Gastroesophageal sphincter (tissue), 4 donors: Measurements from ENCODE around the gene OR51I1. TPM values are rescaled to one million over a fixed set of nuclear protein-coding genes. Genes with fewer than 3 reads are reported as not detected.

Experiments
- ATAC-seq: fragments of 150-250 bp; one replicate; pipeline ENCODE4 v1.9.1; 2016; ENCODE audit warnings: mild to moderate bottlenecking, moderate library complexity
- H3K27ac ChIP-seq, 4 donors: fragments of 200-600 bp; sonication (generic) in 3 of 4; 1 replicate in 3 of 4; 2 replicates in 1 of 4; pipeline ENCODE4 v1.5.1; 2016 to 2019
- H3K27me3 ChIP-seq: fragments of 200-600 bp; sonication (generic); one replicate; pipeline ENCODE4 v1.5.1; 2019
- H3K36me3 ChIP-seq, 2 donors: fragments of 200-600 bp; sonication (generic); one replicate each; pipeline ENCODE4 v1.5.1; 2019; ENCODE audit warnings: control low read depth in 1 of 2
- H3K4me1 ChIP-seq, 3 donors: fragments of 200-600 bp; sonication (generic); 1 replicate in 2 of 3; 2 replicates in 1 of 3; pipeline ENCODE4 v1.5.1; 2016 to 2019; ENCODE audit warnings: control low read depth in 2 of 3
- H3K4me3 ChIP-seq, 2 donors: fragments of 200-600 bp; sonication (generic); one replicate each; pipeline ENCODE4 v1.5.1; 2019; ENCODE audit warnings: mild to moderate bottlenecking in 1 of 2, moderate library complexity in 1 of 2
- H3K9me3 ChIP-seq, 3 donors: fragments of 200-600 bp; sonication (generic); one replicate each; pipeline ENCODE4 v1.5.1; 2017 to 2019; ENCODE audit warnings: control low read depth in 2 of 3
- CTCF ChIP-seq, 4 experiments: fragments of 200-600 bp in 2 of 4; fragments of 450-650 bp in 2 of 4; sonication (generic) in 1 of 4; IDR thresholded peaks; one replicate each; pipeline ENCODE4 v1.5.1; 2017 to 2019; ENCODE audit warnings: antibody characterized with exemption in 4 of 4, mild to moderate bottlenecking in 2 of 4, moderate library complexity in 2 of 4
- EP300 ChIP-seq: sonication (generic); formaldehyde crosslinking; IDR thresholded peaks from one replicate; pipeline ENCODE4 v1.6.1; 2017; ENCODE audit warnings: antibody characterized with exemption, mild to moderate bottlenecking
- POLR2A ChIP-seq, 2 donors: fragments of 450-650 bp; IDR thresholded peaks; one replicate each; pipeline ENCODE4 v1.6.1; 2017; ENCODE audit warnings: antibody characterized with exemption in 2 of 2, mild to moderate bottlenecking in 2 of 2, moderate library complexity in 1 of 2
- POLR2AphosphoS5 ChIP-seq: sonication (generic); formaldehyde crosslinking; IDR thresholded peaks from one replicate; pipeline ENCODE4 v1.6.1; 2017; ENCODE audit warnings: antibody characterized with exemption
- WGBS, 2 donors: methylation state at CpG; one replicate each; pipeline ENCODE4 v1.1.5; 2018; ENCODE audit warnings: low coverage in 1 of 2; 5-methylcytosine and 5-hydroxymethylcytosine counted together
- total RNA-seq, 4 donors: library from RNA; depleted of rRNA; stranded (reverse); fragments of >200 nt; gene quantifications; one replicate each; pipeline ENCODE4 v1.1.0, GENCODE V29; 2016

The OR51I1 gene
- total RNA-seq, 4 donors from 2014 or later = not detected

GRCh38 chr11:5449432-5449831 lies 8.1 kb upstream of the OR51I1 start:
- H3K36me3 ChIP-seq = no peaks in the 10 kb centered on the region
- no peaks in the 10 kb centered on the region for H3K9me3 ChIP-seq
- no peak overlapping the region for H3K4me3 ChIP-seq
- H3K27me3 ChIP-seq = no peaks in the 10 kb centered on the region
- ATAC-seq = no peak
- TF ChIP-seq EP300 (no peak), POLR2AphosphoS5 (no peak), CTCF (IDR thresholded peaks at IDR 0.05) (no peak), POLR2A (IDR thresholded peaks at IDR 0.05) (no peak)
- no peaks in the 10 kb centered on the region for H3K4me1 ChIP-seq
- WGBS, 2 donors = 69 to 79% methylated on average over 4 of the region's 4 CpGs
- H3K27ac ChIP-seq = no peak overlapping the region

- ATAC-seq = no peak
- Histone ChIP-seq H3K27me3 (no peaks in the 10 kb centered on the region), H3K4me3 (no peak within 1 kb of the TSS), H3K36me3 (no peaks in the 10 kb centered on the region), H3K27ac (no peak within 1 kb of the TSS), H3K9me3 (no peaks in the 10 kb centered on the region), H3K4me1 (no peaks in the 10 kb centered on the region)
- TF ChIP-seq EP300 = no peak
- no peak for TF ChIP-seq CTCF (IDR thresholded peaks at IDR 0.05)
- WGBS, 2 donors = 96% methylated on average over 2 of the region's 2 CpGs; no CpG with 5 or more reads in 1 of the 2 donors
These were observed 7.7 kb upstream of the OR51I1 start, which contains the start of gene OR51I2 for GRCh38 chr11:5449023-5449422. TSS of gene OR51I2 (plus strand) at chr11:5449323. CDS start at chr11:5453489, 4,166 bp downstream.

- no peaks in the 10 kb centered on the region for H3K9me3 ChIP-seq
- no peak for ATAC-seq
- no peaks in the 10 kb centered on the region for H3K27me3 ChIP-seq
- H3K27ac ChIP-seq = no peak overlapping the region
- WGBS, 2 donors = 35 to 60% methylated on average over 2 of the region's 2 CpGs
- H3K4me3 ChIP-seq = no peak overlapping the region
- no peaks in the 10 kb centered on the region for H3K36me3 ChIP-seq
- H3K4me1 ChIP-seq = no peaks in the 10 kb centered on the region
- TF ChIP-seq EP300 (no peak), CTCF (IDR thresholded peaks at IDR 0.05) (no peak), POLR2A (IDR thresholded peaks at IDR 0.05) (no peak), POLR2AphosphoS5 (no peak)
These were observed 2.6 kb upstream of the OR51I1 start for GRCh38 chr11:5443835-5444393.

- TF ChIP-seq CTCF (IDR thresholded peaks at IDR 0.05) (no peak), EP300 (no peak), POLR2A (IDR thresholded peaks at IDR 0.05) (no peak), POLR2AphosphoS5 (no peak)
- 54 to 87% methylated on average over 3 of the region's 3 CpGs for WGBS, 2 donors
- ATAC-seq = no peak
- Histone ChIP-seq H3K9me3 (no peaks in the 10 kb centered on the region), H3K4me3 (no peak overlapping the region), H3K4me1 (no peaks in the 10 kb centered on the region), H3K36me3 (no peaks in the 10 kb centered on the region), H3K27ac (no peak overlapping the region), H3K27me3 (no peaks in the 10 kb centered on the region)
These were observed 18.2 kb downstream of the OR51I1 start for GRCh38 chr11:5423131-5423530.

- no peak for TF ChIP-seq CTCF (IDR thresholded peaks at IDR 0.05)
- TF ChIP-seq EP300 = no peak
- no peak for TF ChIP-seq POLR2AphosphoS5
- TF ChIP-seq POLR2A (IDR thresholded peaks at IDR 0.05) = no peak
- H3K9me3 ChIP-seq = no peaks in the 10 kb centered on the region
- H3K4me3 ChIP-seq = no peak within 1 kb of the TSS
- H3K27me3 ChIP-seq = no peaks in the 10 kb centered on the region
- 74 to 90% methylated on average over 1 of the region's 1 CpG for WGBS, 2 donors
- no peaks in the 10 kb centered on the region for H3K36me3 ChIP-seq
- no peak within 1 kb of the TSS for H3K27ac ChIP-seq
- H3K4me1 ChIP-seq = no peaks in the 10 kb centered on the region
- ATAC-seq = no peak
These were observed 19.5 kb downstream of the OR51I1 start, which contains the start of gene OR51Q1 for GRCh38 chr11:5421811-5422210. TSS of gene OR51Q1 (plus strand) at chr11:5422111. CDS start at chr11:5422201, 90 bp downstream.
